Left cardiac atrium (tissue), 4 donors: ENCODE measurements around the gene TSGA10. TPM values are rescaled to one million over a fixed set of nuclear protein-coding genes. Genes with fewer than 3 reads are reported as not detected.
"Not testable (repeated sequence)": the region's sequence is repeated elsewhere in the genome, so short reads cannot be mapped to it uniquely, and the experiment has no call there.

Experiments used
- ATAC-seq, 2 donors: fragments of 200-7000 bp; cut with Tn5 transposase; one replicate each; pipeline ENCODE4 v1.9.1; 2020; ENCODE audit warnings: mild to moderate bottlenecking in 2 of 2, moderate library complexity in 2 of 2
- DNase-seq: peaks from one replicate; pipeline ENCODE4 v3.0.0-alpha.2; 2020
- intact Hi-C, 2 donors: fragments of 100-400 bp; cut with DNase I; formaldehyde crosslinking; loops; one replicate each; pipeline versions ENCODE4 v1.14.1 to v1.15.1; 2022 to 2023
- long read RNA-seq: library from polyadenylated mRNA; unstranded; transcript quantifications from one replicate; pipeline ENCODE4 v2.0.0, GENCODE V29; 2021
- total RNA-seq, 2 donors: library from RNA; stranded (reverse); fragmentation: NEBNext Ultra II Directional; extraction: Animal tissue kit (Norgen Biotek cat#: 25700); gene quantifications; one replicate each; pipeline ENCODE4 v1.2.1, GENCODE V29; 2021
- donor health status: DM: no; HTN: yes; CAD: no.
- donor health status: DM: no; HTN: yes; CAD: no; lungs with severe emphysema.
- donor health status: DM: yes; HTN: yes; CAD: no.
- donor health status: Dilated cardiomyopathy.

Gene TSGA10, protein sequence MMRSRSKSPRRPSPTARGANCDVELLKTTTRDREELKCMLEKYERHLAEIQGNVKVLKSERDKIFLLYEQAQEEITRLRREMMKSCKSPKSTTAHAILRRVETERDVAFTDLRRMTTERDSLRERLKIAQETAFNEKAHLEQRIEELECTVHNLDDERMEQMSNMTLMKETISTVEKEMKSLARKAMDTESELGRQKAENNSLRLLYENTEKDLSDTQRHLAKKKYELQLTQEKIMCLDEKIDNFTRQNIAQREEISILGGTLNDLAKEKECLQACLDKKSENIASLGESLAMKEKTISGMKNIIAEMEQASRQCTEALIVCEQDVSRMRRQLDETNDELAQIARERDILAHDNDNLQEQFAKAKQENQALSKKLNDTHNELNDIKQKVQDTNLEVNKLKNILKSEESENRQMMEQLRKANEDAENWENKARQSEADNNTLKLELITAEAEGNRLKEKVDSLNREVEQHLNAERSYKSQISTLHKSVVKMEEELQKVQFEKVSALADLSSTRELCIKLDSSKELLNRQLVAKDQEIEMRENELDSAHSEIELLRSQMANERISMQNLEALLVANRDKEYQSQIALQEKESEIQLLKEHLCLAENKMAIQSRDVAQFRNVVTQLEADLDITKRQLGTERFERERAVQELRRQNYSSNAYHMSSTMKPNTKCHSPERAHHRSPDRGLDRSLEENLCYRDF
- total RNA-seq: 1 to 10 TPM; 3.6 to 4.0 TPM
- long read RNA-seq: 0 reads

DNA sequence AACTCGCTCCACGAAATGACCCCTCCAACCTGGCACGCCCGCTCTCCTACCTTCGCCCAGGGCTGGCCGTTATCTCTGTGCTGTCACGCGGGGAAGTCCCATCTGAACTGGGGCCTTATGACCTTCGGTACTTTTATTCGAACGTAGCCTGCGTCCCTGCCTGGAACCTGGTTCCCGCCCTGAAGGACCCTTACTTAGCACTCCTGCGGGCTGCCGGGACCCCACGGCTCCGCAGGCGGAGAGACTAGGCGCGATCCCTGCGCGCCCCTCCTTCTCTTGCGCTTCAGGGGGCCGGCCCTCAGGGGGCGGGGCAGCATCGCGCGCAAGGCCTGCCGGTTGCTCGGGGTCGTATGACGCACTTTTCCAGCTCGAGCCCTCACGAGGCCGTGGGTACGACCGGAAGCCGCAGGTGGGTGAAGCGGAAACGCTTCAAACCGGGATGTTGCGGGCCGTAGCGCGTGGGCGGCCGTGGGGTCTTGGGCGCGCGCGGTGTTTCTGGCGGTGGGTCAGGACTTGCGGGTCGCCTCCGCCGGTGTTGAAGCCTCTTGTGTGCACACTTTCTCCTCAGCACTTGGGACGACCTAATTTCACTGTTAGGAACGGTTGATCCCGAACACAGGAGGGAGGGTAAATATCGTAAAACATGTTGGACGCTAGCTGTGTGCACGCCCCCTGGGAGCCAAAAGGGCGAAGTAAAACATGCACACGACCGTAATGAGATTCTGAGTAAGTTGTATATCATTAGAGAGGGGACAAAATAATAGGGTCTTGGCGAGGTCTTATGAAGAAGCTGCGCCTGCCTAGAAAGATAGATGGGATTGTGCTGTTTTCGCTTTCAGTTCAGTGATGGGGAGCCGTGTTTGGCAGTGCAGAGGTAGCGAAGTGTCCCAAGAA is at the start of gene TSGA10, which contains the start of gene LIPT1:
TSS of gene TSGA10 (minus strand) at position 300 of the 894 bp plus-strand sequence. CDS start 45,503 bp downstream, outside the sequence.
TSS of gene LIPT1 (plus strand) at position 325 of the 894 bp plus-strand sequence. CDS start 6,991 bp downstream, outside the sequence.
- intact Hi-C loops: no loop called here
- ATAC-seq: peak; percentile 99
- DNase-seq: peak; percentile 95

DNA sequence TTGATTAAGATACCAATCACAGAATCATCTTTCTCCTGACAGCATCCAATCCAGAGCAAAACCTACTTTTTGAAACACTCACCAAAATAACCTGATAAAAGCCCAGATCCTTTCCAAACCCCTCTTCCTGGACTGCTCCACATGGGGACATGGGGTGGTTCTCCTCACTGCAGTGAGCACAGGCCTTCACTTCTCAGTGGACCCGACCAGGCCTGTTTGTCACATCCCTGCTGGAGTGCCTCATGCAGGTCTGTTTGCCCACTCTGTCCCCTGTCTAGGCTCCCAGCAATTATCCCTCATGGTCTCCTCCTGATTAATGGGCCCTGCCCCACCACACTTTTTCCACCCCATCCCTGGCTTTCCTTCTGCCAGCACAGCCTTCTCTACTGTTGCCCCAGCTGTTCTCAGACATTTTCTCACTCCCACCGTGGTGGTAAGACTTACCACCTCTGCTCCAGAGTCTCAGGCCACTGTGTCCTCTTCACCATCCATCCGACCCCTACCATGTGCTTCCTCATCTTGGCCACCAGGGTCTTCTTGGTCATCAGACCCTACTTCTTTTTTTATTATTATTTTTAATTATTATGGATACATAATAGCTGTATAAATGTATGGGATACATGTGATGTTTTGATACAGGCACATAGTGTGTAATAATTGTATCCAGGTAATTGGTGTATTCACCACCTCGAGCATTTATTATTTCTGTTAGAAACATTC is 47.4 kb upstream of the TSGA10 start:
- intact Hi-C loops: no loop called here
- no peak for ATAC-seq
- no peak for DNase-seq

DNA sequence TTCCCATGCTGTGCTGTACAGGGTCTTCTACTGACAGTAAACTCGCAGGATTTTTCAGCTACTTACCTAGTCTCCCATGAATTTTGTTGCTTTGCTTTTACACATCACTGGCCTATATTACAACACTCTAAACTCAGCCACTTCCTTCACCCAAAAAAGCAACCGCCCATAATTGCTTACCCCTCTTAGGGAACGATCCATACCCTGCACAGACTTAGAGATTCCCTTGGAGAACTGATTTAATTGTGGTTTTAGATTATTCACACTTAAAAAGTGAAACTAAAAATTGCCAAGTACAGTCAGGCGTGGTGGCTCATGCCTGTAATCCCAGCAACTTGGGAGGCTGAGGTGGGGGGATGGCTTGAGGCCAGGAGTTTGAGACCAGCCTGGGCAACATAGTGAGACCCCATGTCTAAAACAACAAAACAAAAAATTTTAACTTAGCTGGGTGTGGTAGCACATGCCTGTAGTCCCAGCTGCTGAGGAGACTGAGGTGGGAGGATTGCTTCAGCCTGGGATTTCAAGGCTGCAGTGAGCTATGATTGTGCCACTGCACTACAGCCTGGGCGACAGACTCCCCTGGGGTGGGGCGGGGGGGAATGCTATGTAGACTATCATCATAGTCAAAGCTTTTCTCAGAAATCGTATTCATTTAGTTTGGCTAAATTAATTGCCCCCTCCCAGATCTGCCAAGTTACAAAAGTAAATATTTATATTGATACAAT is 45.5 kb upstream of the TSGA10 start:
- ATAC-seq (no peak), DNase-seq (no peak)
- intact Hi-C loops: no loop called here

DNA sequence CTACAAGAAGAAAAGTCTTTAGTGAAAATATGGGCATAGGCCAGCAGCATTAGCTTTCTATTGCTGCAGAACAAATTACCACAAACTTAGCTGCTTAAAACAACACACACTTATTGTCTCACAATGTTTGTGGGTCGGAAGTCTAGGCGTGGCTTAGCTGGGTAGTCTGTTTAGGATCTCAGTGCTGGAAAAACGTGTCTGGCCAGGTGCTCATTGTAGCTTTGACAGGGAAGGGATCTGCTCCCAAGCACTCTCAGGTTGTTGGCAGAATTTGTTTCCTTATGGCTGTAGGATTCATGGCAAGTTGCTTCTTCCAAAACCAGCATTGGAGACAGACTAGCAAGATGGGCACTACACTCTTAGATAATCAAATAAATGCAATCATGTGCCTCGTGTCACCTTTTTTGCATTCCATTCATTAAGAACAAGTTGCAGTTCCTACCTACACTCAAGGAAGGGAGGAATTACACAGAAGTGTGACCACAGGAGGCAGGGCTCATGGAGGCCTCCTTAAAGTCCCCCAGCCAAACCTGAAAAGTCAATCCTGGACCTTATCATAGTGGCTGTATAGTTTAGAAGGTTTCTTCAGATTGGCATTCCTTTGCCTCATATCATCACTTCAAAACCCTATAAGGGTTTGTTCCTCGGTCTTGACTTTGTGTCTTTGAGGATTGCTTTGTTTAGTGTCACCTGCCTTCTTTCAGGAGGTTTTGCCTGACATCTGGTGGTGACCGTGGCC is 43.5 kb upstream of the TSGA10 start:
- ATAC-seq (no peak), DNase-seq (no peak)
- intact Hi-C loops: no loop called here

DNA sequence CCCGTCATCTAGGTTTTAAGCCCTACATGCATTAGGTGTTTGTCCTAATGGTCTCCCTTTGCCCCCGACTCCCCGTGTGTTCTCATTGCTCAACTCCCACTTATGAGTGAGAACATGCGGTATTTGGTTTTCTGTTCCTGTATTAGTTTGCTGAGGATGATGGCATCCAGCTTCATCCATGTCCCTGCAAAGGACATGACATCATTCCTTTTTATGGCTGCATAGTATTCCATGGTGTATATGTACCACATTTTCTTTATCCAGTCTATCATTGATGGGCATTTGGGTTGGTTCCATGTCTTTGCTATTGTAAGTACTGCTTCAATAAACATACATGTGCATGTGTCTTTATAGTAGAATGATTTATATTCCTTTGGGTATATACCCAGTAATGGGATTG is 37.6 kb upstream of the TSGA10 start:
- DNase-seq, ATAC-seq, intact Hi-C loops: not testable (repeated sequence)

DNA sequence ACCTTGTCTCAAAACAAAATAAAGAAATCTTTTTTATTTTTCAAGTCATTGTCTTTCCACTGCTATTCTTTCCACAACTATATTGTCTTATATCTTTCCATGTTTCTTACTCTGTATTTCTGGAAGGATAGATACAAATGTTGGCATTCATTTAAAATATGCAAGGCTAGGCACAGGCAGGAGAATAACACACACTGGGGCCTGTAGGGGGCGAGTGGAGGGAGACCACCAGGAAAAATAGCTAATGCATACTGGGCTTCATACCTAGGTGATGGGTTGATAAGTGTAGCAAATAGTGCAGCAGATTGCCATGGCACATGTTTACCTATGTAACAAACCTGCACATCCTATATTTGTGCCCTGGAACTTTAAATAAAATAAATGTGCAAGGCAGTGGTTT is 35.8 kb upstream of the TSGA10 start:
- intact Hi-C loops: no loop called here
- ATAC-seq (no peak), DNase-seq (no peak)

DNA sequence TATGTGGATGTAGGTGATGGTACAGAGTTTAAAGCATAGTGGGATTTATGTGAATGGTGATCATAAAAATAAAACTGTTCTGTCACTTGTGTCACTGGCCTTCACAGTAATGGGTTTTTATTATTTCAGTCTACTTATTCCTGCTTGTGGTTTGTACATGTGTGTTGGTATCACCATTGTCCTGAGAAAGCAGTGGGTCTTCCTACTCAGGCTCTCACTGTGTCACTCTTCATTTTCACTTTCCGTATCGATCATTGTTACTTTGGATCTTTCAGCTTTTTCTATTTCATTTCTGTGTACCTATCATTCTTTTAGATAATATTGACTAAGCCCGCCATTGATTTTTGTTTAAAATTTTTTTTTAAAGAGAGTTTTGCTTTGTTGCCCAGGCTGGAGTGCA is 33.6 kb upstream of the TSGA10 start:
- DNase-seq (no peak), ATAC-seq (no peak)
- intact Hi-C loops: no loop called here

DNA sequence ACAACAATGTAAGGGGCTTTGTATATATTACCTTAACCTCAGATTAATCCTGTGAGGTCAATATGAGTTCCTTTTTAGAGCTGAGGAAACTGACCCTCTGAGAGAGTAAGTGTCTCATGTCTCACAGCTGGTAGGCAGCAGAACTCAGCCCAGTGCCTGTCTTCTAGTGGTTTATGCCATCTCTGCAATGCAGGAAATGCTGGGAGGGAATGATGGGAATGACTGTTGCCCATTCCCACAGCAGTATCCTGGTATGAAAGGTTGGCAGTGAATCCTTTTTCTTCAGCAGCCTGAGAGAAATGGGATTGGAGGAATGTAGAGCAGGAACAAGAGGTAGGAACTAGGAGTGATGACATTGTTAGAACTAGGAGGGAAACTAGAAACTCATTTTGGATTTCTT is 32.3 kb upstream of the TSGA10 start:
- ATAC-seq: no peak
- no peak for DNase-seq
- intact Hi-C loops: no loop called here

DNA sequence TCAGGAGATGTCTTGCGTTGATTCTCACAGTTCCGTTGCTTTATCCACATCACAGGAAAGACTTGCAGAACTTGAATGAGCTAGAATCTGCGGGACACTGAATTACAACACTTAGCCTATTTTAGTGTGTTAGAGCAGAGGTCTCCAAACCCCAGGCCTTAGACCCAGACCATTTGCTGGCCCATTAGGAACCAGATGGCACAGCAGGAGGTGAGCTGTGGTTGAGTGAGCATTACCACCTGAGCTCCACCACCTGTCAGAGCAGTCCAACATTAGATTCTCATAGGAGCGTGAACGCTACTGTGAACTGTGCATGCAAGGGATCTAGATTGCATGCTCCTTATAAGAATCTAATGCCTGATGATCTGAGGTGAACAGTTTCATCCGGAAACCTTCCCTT is 30.1 kb upstream of the TSGA10 start:
- ATAC-seq (no peak), DNase-seq (no peak)
- intact Hi-C loops: loop anchor here in 1 of 2 donors (5.0 kb wide), 2 partner anchors 152 to 307 kb away; partner anchors contain the start of genes EIF5B, REV1 and TXNDC9

DNA sequence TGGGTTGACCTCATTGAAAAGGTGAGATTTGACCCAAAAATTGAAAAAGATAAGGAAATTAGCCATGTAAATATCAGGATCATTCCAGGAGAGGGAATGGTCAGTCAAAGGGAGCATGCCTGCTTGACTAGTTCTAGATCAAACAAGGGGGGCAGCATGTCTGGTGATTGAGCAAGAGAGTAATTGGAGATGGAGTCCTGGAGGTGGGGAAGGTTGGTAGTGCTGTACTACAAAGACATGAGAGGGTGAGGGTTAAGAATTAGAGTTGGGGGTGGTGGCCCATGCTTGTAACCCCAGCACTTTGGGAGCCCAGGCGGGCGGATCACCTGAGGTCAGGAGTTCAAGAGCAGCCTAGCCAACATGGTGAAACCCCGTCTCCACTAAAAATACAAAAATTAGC is 28.3 kb upstream of the TSGA10 start:
- intact Hi-C loops: loop anchor here in 1 of 2 donors (5.0 kb wide), 2 partner anchors 154 to 309 kb away; partner anchors contain the start of genes EIF5B, REV1 and TXNDC9
- ATAC-seq: no peak
- no peak for DNase-seq

DNA sequence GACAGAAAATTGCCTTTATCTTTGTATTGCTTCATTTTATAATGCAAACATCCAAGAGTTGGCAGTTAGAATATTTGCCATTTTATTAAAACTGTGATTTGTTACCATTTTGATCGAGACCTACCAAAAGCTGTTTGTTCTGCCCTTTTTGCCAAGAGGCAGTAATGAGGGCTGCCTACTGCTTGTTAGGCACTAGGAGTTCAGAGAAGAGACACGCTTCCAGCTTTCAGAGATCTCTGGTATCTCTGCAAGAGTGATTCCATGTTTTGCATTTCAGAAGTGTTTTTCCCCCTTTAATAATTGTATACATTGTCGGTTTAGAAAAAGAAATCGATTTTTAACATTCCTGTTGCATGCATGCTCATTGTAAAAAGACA is 26.9 kb upstream of the TSGA10 start:
- DNase-seq: no peak
- ATAC-seq: no peak
- intact Hi-C loops: loop anchor here in 1 of 2 donors (5.0 kb wide), 2 partner anchors 156 to 311 kb away; partner anchors contain the start of genes EIF5B, REV1 and TXNDC9

DNA sequence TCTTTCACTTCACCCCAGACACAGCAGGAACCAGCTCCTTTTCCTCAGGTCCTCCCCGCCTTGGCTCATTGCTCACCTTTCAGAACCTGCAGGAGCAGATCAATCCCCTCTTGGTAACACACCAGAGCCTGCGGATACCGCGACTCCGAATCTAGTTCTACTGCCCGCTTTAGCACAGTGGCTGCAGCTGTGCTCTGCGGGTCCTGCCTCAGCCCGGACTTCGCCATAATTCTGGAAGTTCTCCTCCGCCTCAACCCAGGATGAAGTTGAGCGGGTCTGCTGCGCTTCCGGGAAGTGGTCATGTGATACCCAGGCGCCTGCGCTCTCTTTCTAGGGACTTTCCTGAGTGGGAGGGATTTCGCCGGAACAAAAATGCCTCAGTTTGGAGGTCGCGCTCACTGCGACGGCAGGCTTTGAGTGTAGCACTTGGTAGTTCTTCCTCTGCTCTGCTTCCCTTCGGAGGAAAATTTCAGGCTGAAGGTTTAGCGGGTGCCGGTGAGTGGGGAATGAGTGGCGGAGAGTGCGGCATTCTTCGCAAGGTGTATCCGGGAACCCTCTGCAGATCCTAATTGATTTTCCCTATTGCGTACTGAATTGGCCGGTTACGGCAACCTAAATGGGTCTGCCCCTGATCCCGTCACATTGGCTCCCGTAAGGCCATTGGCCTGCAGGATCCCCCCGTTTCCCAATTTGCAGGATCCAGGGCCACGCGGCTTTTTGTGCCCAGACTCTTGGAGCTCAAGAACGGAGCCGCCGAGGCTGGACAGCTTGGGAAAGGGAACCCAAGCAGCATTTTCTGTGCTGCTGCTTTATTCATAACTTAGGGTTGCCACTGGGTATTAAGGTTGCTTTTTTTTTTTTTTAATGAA is 26.2 kb upstream of the TSGA10 start, which contains the start of the genes MITD1 and MRPL30:
TSS of gene MITD1 (minus strand) at position 304 of the 869 bp plus-strand sequence. CDS start at position 227, 77 bp downstream.
TSS of gene MRPL30 (plus strand) at position 430 of the 869 bp plus-strand sequence. CDS start 5,020 bp downstream, outside the sequence.
- peak; percentile 99 for ATAC-seq
- DNase-seq: peak; percentile 92
- intact Hi-C loops: loop anchor here in 1 of 2 donors (5.0 kb wide), 2 partner anchors 156 to 311 kb away; partner anchors contain the start of genes EIF5B, REV1 and TXNDC9

DNA sequence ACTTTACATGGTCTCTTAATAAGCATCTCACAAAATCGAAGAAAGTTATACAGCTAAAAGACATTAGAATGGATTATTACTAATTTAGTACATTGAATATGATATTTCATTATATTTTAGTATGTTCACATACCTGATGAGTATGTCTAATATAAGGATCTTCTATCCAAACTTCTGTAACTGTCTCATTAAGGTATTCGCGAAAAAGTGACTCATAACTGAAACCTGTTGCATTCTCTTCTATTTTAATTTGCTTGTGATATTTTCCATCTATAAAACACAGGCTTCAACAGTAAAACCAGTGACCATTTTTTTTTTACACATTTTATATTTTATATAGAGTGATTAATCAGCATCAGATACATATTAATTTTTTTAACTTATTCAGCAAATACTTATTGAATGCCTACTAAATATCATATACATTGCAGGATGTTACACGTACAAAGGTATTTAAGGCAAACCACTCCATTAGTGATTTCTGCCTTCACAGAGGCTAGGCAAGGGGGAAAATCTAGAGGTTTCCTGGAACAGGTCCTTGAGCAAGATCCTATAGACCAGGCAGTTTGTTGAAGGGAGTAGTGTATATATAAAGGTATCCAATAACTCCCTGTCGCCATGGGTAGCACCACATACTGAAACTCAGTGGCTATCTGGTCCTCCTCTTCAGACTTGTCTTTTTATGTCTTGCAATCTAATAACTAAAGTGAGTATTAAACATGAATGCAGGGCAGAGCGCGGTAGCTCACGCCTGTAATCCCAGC is 16.8 kb upstream of the TSGA10 start:
- DNase-seq: no peak
- intact Hi-C loops: no loop called here
- no peak for ATAC-seq

DNA sequence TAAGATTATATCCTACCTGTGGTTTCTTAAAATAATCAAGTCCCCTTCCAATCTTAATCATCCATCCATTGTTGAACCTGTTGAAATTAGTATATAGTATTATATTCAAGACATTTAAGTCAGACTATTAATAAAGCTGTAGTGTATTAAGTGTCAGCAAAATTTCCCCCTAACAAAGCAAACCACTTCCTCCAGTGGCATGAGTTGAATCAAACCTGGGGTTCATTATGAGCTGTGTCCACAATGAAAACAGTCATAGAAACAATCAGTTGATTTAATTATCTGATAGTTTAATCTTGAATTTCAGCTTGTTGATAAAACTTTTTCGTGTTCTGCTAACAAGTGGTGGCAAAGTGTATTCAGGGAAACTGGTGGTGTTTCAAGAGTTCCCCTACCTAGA is 14.8 kb upstream of the TSGA10 start:
- ATAC-seq (no peak), DNase-seq (no peak)
- intact Hi-C loops: no loop called here

DNA sequence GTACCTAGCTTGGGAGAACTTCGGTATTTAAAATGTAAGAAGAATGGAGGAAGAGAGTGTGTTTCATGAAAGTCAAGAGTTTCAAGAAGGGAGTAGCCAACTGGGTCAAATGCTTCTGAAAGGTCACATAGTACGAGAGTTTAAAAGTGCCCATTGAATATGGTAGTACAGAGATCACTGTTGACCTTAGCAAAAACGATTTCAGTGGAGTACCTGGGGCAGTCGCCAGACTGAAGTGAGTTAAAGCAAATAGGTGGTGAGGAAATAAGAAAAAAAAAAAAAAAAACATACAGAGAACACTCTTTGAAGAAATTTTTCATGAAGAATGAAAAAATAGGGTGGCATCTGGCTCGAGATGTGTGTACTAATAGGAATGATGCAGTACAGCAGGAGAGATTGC is 11.5 kb upstream of the TSGA10 start:
- DNase-seq (no peak), ATAC-seq (no peak)
- intact Hi-C loops: no loop called here
